ENCODE measurements around the gene EML4. TPM values are rescaled to one million over a fixed set of nuclear protein-coding genes. Genes with fewer than 3 reads are reported as not detected.

The EML4 gene
- total RNA-seq, 1 donor from 2014 or later, result 72.2 TPM

DNA sequence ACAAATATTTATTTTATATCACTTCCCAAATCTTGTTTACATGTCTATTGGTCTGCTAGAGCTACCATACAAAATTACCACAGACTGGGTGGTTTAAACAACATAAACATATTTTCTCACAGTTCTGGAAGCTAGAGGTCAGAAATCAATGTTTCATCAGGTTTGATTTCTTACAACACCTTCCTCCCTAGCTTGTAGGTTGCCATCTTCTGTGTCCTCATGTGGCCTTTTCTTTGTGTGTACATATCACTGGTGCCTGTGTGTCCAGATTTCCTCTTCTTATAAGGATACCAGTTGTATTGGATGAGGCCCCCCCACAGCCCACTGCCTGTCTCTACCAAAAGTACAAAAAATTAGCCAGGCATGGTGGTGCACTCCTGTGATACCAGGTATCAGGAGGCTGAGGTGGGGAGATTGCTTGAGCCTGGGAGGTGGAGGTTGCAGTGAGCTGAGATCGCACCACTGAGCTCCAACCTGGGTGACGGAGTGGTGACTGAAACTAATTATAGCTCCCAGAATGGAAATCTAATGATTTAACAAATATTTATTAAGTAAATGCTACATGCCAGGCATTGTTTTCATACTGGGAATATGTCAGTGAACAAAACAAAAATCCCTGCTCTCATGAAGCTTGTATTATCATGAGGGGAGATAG, 13.6 kb downstream of the EML4 start:
- no peaks in the 10 kb centered on the region for H3K27me3 Mint-ChIP-seq (ENCODE audit: low read depth)
- TF ChIP-seq, protein P1, sequence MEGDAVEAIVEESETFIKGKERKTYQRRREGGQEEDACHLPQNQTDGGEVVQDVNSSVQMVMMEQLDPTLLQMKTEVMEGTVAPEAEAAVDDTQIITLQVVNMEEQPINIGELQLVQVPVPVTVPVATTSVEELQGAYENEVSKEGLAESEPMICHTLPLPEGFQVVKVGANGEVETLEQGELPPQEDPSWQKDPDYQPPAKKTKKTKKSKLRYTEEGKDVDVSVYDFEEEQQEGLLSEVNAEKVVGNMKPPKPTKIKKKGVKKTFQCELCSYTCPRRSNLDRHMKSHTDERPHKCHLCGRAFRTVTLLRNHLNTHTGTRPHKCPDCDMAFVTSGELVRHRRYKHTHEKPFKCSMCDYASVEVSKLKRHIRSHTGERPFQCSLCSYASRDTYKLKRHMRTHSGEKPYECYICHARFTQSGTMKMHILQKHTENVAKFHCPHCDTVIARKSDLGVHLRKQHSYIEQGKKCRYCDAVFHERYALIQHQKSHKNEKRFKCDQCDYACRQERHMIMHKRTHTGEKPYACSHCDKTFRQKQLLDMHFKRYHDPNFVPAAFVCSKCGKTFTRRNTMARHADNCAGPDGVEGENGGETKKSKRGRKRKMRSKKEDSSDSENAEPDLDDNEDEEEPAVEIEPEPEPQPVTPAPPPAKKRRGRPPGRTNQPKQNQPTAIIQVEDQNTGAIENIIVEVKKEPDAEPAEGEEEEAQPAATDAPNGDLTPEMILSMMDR (conservative IDR thresholded peaks at IDR 0.05), result no peak
- H3K4me1 Mint-ChIP-seq, result no peaks in the 10 kb centered on the region
- no peak for DNase-seq (ENCODE audit: low read depth, low spot score)
- H3K36me3 Mint-ChIP-seq (ENCODE audit: low read depth), result peaks cover 3% of the 10 kb centered on the region
- no peak overlapping the region for H3K27ac Mint-ChIP-seq (ENCODE audit: unreplicated experiment)
- peaks cover 2% of the 10 kb centered on the region for H3K9me3 Mint-ChIP-seq
- H3K4me3 Mint-ChIP-seq, result no peak overlapping the region

- H3K27ac Mint-ChIP-seq (ENCODE audit: unreplicated experiment), result no peak overlapping the region
- no peak overlapping the region for H3K4me3 Mint-ChIP-seq
- no peaks in the 10 kb centered on the region for H3K4me1 Mint-ChIP-seq
Measured at GRCh38 chr2:42183775-42184174, 14.6 kb downstream of the EML4 start.

GRCh38 chr2:42184346-42184745, 15.2 kb downstream of the EML4 start:
- Mint-ChIP-seq H3K36me3 (ENCODE audit: low read depth) (peaks cover 3% of the 10 kb centered on the region), H3K4me3 (no peak overlapping the region), H3K27ac (ENCODE audit: unreplicated experiment) (no peak overlapping the region), H3K27me3 (ENCODE audit: low read depth) (no peaks in the 10 kb centered on the region), H3K9me3 (peaks cover 2% of the 10 kb centered on the region), H3K4me1 (no peaks in the 10 kb centered on the region)
- TF ChIP-seq, protein P1 (conservative IDR thresholded peaks at IDR 0.05), result no peak
- no peak for DNase-seq (ENCODE audit: low read depth, low spot score)

More at GRCh38 chr2:42183775-42184174, 14.6 kb downstream of the EML4 start:
- H3K9me3 Mint-ChIP-seq, result peaks cover 2% of the 10 kb centered on the region
- H3K27me3 Mint-ChIP-seq (ENCODE audit: low read depth), result no peaks in the 10 kb centered on the region
- no peak for DNase-seq (ENCODE audit: low read depth, low spot score)
- peaks cover 3% of the 10 kb centered on the region for H3K36me3 Mint-ChIP-seq (ENCODE audit: low read depth)
- TF ChIP-seq, protein P1 (conservative IDR thresholded peaks at IDR 0.05), result no peak

DNA sequence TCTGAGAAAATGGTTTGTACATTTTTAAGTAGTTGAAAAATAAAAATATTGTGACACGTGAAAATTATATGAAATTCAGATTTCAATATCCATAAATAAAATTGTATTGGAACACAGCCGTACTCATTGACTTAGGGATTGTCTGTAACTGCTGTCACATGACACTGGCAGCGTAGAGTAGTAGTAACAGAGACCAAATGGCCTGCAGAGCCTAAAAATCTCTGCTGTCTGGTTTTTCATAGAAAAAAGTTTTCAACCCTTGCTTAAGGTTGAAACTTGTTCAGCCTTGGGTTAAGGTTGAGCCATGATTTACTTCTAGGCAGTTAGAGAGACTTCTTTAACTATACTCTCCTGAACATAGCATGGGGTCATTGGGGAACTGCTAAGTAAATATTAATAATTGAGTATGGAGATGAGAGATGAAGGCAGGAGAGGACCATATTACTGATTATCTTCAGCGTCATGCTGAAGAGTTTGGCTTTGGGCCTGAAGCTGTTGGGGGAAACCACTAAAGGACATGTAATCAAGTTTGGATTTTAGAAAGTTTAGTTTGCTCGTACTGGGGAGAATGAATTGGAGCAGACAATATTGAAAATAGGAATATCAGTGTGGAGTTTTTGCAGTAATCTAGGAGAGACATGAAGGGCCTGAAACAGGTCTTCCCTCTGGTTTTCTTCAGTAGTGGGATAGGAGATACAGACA, 16.2 kb downstream of the EML4 start:
- Mint-ChIP-seq H3K4me1 (peaks cover 4% of the 10 kb centered on the region), H3K27ac (ENCODE audit: unreplicated experiment) (no peak overlapping the region), H3K27me3 (ENCODE audit: low read depth) (no peaks in the 10 kb centered on the region), H3K36me3 (ENCODE audit: low read depth) (peaks cover 3% of the 10 kb centered on the region), H3K9me3 (peaks cover 2% of the 10 kb centered on the region), H3K4me3 (no peak overlapping the region)
- DNase-seq (ENCODE audit: low read depth, low spot score), result no peak
- TF ChIP-seq, protein P1 (conservative IDR thresholded peaks at IDR 0.05), result no peak

DNA sequence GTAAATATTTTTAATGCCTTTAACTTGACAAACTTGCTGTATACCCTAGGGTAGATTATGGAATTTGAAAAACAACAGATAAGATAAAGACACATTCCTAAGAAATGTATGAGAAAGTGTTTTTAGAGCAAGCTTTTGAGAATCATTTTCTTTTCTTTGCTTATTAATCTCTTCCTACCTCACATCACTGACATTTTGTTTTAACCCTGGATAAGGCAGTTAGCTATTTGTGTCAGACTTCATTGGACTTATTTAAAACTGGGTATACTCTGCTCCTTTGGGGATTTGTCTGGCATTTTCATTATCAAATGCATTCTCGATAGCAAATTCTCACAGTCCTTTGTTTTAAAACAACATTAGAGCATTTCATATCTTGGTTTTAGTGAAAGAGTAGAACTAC, 17.2 kb downstream of the EML4 start:
- Mint-ChIP-seq H3K4me3 (no peak overlapping the region), H3K36me3 (ENCODE audit: low read depth) (peaks cover 3% of the 10 kb centered on the region), H3K27me3 (ENCODE audit: low read depth) (no peaks in the 10 kb centered on the region), H3K9me3 (peaks cover 2% of the 10 kb centered on the region), H3K27ac (ENCODE audit: unreplicated experiment) (no peak overlapping the region), H3K4me1 (peaks cover 4% of the 10 kb centered on the region)
- TF ChIP-seq, protein P1 (conservative IDR thresholded peaks at IDR 0.05), result no peak
- no peak for DNase-seq (ENCODE audit: low read depth, low spot score)
